RWPE2 (cell line): ENCODE data around the gene KIAA1549.
"Not testable (repeated sequence)": the region's sequence is repeated elsewhere in the genome, so short reads cannot be mapped to it uniquely, and the experiment has no call there.

Experiments
- ATAC-seq: fragments of 200-7000 bp; cut with Tn5 transposase; 3 replicates; pipeline ENCODE4 v1.9.1; 2021; ENCODE audit warnings: low read depth
- DNase-seq: peaks from one replicate; pipeline ENCODE4 v3.0.0-alpha.2; 2020; ENCODE audit warnings: low spot score
- H3K27ac ChIP-seq: fragments of 450-650 bp; 2 replicates; pipeline ENCODE4 v1.5.1; 2017; ENCODE audit warnings: mild to moderate bottlenecking; ENCODE audit not compliant: poor library complexity, severe bottlenecking
- H3K27me3 ChIP-seq: fragments of 250-450 bp; sonication (Bioruptor Pico); 2 replicates; pipeline ENCODE4 v1.5.1; 2021; ENCODE audit warnings: mild to moderate bottlenecking, moderate library complexity; ENCODE audit not compliant: insufficient read depth, poor library complexity, severe bottlenecking
- H3K36me3 ChIP-seq: fragments of 250-450 bp; sonication (Bioruptor Pico); 2 replicates; pipeline ENCODE4 v1.5.1; 2020; ENCODE audit warnings: low read depth, mild to moderate bottlenecking, moderate library complexity
- H3K4me1 ChIP-seq: fragments of 250-450 bp; sonication (Bioruptor Pico); 2 replicates; pipeline ENCODE4 v1.5.1; 2021; ENCODE audit warnings: mild to moderate bottlenecking, moderate library complexity; ENCODE audit not compliant: insufficient read depth, poor library complexity, severe bottlenecking
- H3K4me3 ChIP-seq: fragments of 250-450 bp; sonication (Bioruptor Pico); 2 replicates; pipeline ENCODE4 v1.5.1; 2021; ENCODE audit warnings: mild to moderate bottlenecking, moderate library complexity; ENCODE audit not compliant: severe bottlenecking
- H3K9me3 ChIP-seq: fragments of 250-450 bp; sonication (Bioruptor Pico); 2 replicates; pipeline ENCODE4 v1.5.1; 2021; ENCODE audit warnings: mild to moderate bottlenecking, moderate library complexity; ENCODE audit not compliant: severe bottlenecking
- CTCF ChIP-seq: fragments of 450-650 bp; IDR thresholded peaks from one replicate; pipeline ENCODE4 v1.5.1; 2017; ENCODE audit warnings: mild to moderate bottlenecking, moderate library complexity; ENCODE audit not compliant: poor library complexity, severe bottlenecking

KIAA1549 gene

DNA sequence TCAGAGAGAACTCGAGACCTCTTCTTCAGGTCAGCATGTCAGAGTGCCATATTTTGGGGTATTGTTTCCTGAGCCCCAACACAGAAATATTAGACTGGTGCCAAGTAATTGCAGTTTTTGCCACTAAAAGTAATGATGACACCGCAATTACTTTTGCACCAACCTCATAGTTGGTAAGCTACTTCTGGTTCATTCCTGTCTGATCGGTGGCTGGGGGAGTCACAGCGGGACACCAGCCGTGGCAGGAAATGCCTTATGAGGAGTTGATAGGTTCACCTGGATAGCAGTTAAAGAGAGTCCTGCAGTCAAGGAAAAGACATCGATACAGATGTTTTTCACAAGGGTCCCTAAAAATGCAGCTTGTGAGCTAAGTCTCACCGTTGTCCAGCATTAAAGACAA is 159.3 kb downstream of the KIAA1549 start:
- H3K9me3 ChIP-seq: no peaks in the 10 kb centered on the region
- no peaks in the 10 kb centered on the region for H3K27me3 ChIP-seq
- no peak overlapping the region for H3K4me3 ChIP-seq
- H3K36me3 ChIP-seq: no peaks in the 10 kb centered on the region
- H3K4me1 ChIP-seq: no peaks in the 10 kb centered on the region
- TF ChIP-seq CTCF: no peak
- DNase-seq: no peak
- ATAC-seq: no peak
- no peak overlapping the region for H3K27ac ChIP-seq

GRCh38 chr7:138819625-138820024 is 161.6 kb downstream of the KIAA1549 start:
- no peak for TF ChIP-seq CTCF
- H3K36me3 ChIP-seq: no peaks in the 10 kb centered on the region
- no peaks in the 10 kb centered on the region for H3K27me3 ChIP-seq
- ATAC-seq (no peak), DNase-seq (no peak)
- no peak overlapping the region for H3K27ac ChIP-seq
- no peaks in the 10 kb centered on the region for H3K4me1 ChIP-seq
- H3K4me3 ChIP-seq: no peak overlapping the region
- no peaks in the 10 kb centered on the region for H3K9me3 ChIP-seq

GRCh38 chr7:138816650-138817049 is 164.5 kb downstream of the KIAA1549 start:
- ATAC-seq: no peak
- Histone ChIP-seq H3K27ac (no peak overlapping the region), H3K4me1 (no peaks in the 10 kb centered on the region), H3K9me3 (no peaks in the 10 kb centered on the region), H3K4me3 (no peak overlapping the region), H3K36me3 (no peaks in the 10 kb centered on the region), H3K27me3 (no peaks in the 10 kb centered on the region)
- TF ChIP-seq CTCF: no peak
- no peak for DNase-seq

DNA sequence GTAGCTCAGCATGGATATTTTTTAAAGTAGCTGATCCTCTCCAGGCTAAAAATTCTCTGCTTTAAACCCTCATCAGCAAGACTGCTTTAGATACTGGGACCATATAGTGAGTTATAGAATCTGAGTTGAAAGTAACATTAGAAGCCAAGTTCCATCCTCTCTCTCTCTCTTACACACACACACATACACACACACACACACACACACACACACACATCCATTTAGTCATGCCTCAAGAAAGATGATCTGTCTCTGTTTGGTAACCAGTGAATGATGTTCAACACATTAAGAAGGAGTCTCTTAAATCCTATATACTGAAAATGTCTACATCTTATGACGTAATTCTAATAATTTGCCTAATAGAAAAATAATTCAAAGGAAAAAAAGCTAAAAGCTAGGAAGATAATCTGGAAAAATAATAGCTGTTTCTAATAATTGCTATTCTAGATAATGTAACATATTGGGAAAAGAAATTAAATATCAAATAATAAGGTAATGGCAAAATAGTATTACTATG is 166.3 kb downstream of the KIAA1549 start:
- Histone ChIP-seq H3K4me3 (no peak overlapping the region), H3K4me1 (no peaks in the 10 kb centered on the region), H3K36me3 (no peaks in the 10 kb centered on the region), H3K27ac (no peak overlapping the region), H3K9me3 (no peaks in the 10 kb centered on the region), H3K27me3 (no peaks in the 10 kb centered on the region)
- DNase-seq (no peak), ATAC-seq (no peak)
- no peak for TF ChIP-seq CTCF

DNA sequence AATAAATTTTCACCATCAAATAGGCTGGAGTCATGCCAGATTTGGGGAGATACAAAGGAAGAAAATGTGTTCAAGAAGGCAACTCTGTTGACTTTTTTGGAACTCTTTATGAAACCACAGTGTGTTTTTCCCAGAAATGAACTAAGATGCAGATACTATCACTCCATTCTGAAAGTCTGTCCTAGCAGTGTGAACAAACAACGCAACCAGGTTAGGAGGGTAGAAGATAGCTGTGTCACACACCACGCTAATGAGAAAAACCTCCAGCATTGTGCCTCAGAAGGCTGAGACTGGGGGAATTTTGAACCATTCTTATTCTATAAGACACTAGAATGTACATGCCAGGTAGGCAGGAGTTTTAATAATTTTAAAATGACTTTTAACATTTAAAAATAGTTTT is 167.2 kb downstream of the KIAA1549 start:
- Histone ChIP-seq H3K4me1 (no peaks in the 10 kb centered on the region), H3K36me3 (no peaks in the 10 kb centered on the region), H3K4me3 (no peak overlapping the region), H3K9me3 (no peaks in the 10 kb centered on the region), H3K27me3 (no peaks in the 10 kb centered on the region), H3K27ac (no peak overlapping the region)
- DNase-seq: no peak
- ATAC-seq: no peak
- TF ChIP-seq CTCF: no peak

- H3K27me3 ChIP-seq, H3K36me3 ChIP-seq, H3K4me3 ChIP-seq, H3K9me3 ChIP-seq, ATAC-seq, H3K4me1 ChIP-seq, DNase-seq, H3K27ac ChIP-seq: not testable (repeated sequence)
Observed at GRCh38 chr7:138811327-138811726, 169.9 kb downstream of the KIAA1549 start.
